K562 (cell line): ENCODE data around the gene TLE3. TPM values are rescaled to one million over a fixed set of nuclear protein-coding genes. Genes with fewer than 3 reads are reported as not detected.

Experiments
- CHD7 ChIP-seq: fragments of 200-600 bp; sonication (generic); IDR thresholded peaks from one replicate; pipeline ENCODE4 v1.6.1; 2012; ENCODE audit warnings: mild to moderate bottlenecking, low read depth, low read length, inconsistent platforms
- FOXJ2 ChIP-seq: fragments of 200-800 bp; sonication (Bioruptor generic); IDR thresholded peaks from 2 replicates; pipeline ENCODE4 v1.6.1; 2016; ENCODE audit warnings: missing genetic modification characterization, missing compliant biosample characterization
- KDM2B ChIP-seq: fragments of 250-450 bp; sonication (Bioruptor Pico); IDR thresholded peaks from 2 replicates; pipeline ENCODE4 v1.8.0; 2021; ENCODE audit warnings: mild to moderate bottlenecking, moderate library complexity
- NCOA2 ChIP-seq, 2 experiments: fragments of 450-650 bp; IDR thresholded peaks; 2 replicates each; pipeline ENCODE4 v1.6.1; 2018; ENCODE audit warnings: mild to moderate bottlenecking in 2 of 2, moderate library complexity in 1 of 2; ENCODE audit not compliant: partially characterized antibody in 2 of 2
- RBM34 ChIP-seq: fragments of 200-400 bp; formaldehyde crosslinking; IDR thresholded peaks from 2 replicates; pipeline ENCODE4 v1.6.1; 2018; ENCODE audit warnings: low read length, borderline replicate concordance; ENCODE audit not compliant: insufficient read depth
- RHOXF2B ChIP-seq: fragments of 250-450 bp; sonication (Bioruptor Pico); conservative IDR thresholded peaks from 2 replicates; pipeline ENCODE4 v1.5.1; 2021
- ZNF586 ChIP-seq: fragments of 450-650 bp; formaldehyde crosslinking; conservative IDR thresholded peaks from 2 replicates; pipeline ENCODE4 v1.4.0; 2020; ENCODE audit warnings: mild to moderate bottlenecking, moderate library complexity
- ZNF764 ChIP-seq: fragments of 250-450 bp; sonication (Bioruptor Pico); IDR thresholded peaks from 2 replicates; pipeline ENCODE4 v1.4.0; 2020; ENCODE audit warnings: low read depth, mild to moderate bottlenecking, moderate library complexity
- polyA plus RNA-seq, 8 experiments: library from polyadenylated mRNA; depleted of rRNA in 4 of 8; stranded (reverse) in 5 of 8; unstranded in 3 of 8; fragments of >200 nt; fragmentation: Nextera tagmentation in 2 of 8; fragmentation: Illumina TruSeq in 1 of 8; extraction: Ambion mirVana in 2 of 8; extraction: Trizol in 1 of 8; gene quantifications; 2 replicates each; pipeline versions ENCODE4 v1.2.1 to v1.2.3, GENCODE V29; 2011 to 2014; ENCODE audit warnings: inconsistent platforms in 1 of 8, missing spikeins in 1 of 8
- total RNA-seq, 7 experiments: library from RNA; depleted of rRNA in 6 of 7; stranded (reverse); fragments of >200 nt in 6 of 7; fragmentation: Illumina TruSeq in 2 of 7; extraction: Trizol in 2 of 7; gene quantifications; 2 replicates each; pipeline versions ENCODE4 v1.2.1 to v1.2.3, GENCODE V29; 2011 to 2021; ENCODE audit warnings: low replicate concordance in 1 of 7
- TF ChIP-seq, protein P1 (sequence below), 2 experiments: fragments of 450-650 bp; IDR thresholded peaks; 2 replicates each; pipeline ENCODE4 v1.6.1; 2016; ENCODE audit warnings: mild to moderate bottlenecking in 2 of 2, borderline replicate concordance in 1 of 2, low read depth in 1 of 2, moderate library complexity in 1 of 2

TLE3 gene
- total and polyA plus RNA-seq, 9 of the 15 experiments (the other 6 are each of a cell fraction or from before 2014, with no cell fraction given) = 1.5 to 84.2 (median 14.1) TPM

GRCh38 chr15:70072479-70072878, 25.2 kb downstream of the TLE3 start (continued):
- TF ChIP-seq, protein P1, sequence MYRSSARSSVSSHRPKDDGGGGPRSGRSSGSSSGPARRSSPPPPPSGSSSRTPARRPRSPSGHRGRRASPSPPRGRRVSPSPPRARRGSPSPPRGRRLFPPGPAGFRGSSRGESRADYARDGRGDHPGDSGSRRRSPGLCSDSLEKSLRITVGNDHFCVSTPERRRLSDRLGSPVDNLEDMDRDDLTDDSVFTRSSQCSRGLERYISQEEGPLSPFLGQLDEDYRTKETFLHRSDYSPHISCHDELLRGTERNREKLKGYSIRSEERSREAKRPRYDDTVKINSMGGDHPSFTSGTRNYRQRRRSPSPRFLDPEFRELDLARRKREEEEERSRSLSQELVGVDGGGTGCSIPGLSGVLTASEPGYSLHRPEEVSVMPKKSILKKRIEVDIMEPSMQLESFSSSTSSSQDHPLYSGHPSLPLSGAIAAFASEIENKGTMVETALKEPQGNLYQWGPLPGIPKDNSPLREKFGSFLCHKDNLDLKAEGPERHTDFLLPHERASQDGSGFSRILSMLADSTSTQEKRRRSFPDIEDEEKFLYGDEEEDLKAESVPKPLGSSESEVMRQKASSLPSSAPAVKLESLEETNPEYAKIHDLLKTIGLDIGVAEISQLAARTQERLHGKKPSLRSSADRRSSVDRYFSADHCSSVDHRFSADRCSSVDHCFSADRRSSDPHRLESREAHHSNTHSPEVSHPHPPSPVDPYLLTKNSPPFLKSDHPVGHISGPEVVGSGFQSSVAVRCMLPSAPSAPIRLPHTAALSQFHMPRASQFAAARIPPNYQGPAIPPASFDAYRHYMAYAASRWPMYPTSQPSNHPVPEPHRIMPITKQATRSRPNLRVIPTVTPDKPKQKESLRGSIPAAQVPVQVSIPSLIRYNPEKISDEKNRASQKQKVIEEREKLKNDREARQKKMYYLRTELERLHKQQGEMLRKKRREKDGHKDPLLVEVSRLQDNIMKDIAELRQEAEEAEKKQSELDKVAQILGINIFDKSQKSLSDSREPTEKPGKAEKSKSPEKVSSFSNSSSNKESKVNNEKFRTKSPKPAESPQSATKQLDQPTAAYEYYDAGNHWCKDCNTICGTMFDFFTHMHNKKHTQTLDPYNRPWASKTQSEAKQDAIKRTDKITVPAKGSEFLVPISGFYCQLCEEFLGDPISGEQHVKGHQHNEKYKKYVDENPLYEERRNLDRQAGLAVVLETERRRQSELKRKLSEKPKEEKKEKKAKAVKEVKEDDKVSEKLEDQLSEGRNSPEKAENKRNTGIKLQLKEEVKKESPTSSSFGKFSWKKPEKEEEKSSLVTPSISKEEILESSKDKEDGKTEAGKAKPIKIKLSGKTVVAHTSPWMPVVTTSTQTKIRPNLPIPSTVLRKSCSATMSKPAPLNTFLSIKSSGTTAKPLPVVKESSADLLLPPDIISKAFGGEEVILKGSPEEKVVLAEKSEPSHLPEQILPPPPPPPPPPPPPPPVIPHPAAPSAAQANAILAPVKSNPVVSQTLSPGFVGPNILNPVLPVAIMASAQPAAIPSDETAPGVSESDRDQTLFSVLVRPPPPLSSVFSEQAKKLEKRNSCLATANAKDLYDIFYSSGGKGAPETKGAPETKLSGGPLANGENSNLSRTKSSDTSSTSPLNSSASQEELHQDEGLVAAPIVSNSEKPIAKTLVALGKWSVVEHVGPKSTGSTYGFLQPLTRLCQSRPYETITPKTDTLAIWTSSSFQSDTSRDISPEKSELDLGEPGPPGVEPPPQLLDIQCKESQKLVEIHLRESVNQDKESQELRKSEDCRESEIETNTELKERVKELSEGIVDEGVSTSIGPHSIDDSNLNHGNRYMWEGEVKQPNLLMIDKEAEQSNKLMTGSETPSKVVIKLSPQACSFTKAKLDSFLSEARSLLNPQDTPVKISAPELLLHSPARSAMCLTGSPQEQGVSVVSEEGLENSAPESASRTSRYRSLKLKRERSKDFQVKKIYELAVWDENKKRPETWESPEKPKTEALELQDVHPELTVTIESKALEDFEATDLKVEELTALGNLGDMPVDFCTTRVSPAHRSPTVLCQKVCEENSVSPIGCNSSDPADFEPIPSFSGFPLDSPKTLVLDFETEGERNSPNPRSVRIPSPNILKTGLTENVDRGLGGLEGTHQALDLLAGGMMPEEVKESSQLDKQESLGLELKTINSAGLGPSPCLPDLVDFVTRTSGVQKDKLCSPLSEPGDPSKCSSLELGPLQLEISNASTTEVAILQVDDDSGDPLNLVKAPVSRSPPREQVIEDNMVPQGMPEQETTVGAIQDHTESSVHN (IDR thresholded peaks at IDR 0.05; ENCODE audit: borderline replicate concordance in 1 of 2, low read depth in 1 of 2) = no peak
- TF ChIP-seq RBM34 (no peak), KDM2B (CRISPR knock-in tag) (no peak), CHD7 (no peak), ZNF764 (CRISPR knock-in tag) (no peak), ZNF586 (CRISPR knock-in tag) (no peak), RHOXF2B (CRISPR knock-in tag) (no peak), NCOA2 (IDR thresholded peaks at IDR 0.05; ENCODE audit: partially characterized antibody in 2 of 2) (no peak), FOXJ2 (tag) (no peak)
